Vagina (tissue), 2 donors: Measurements from ENCODE around the gene IGFBP2. TPM values are rescaled to one million over a fixed set of nuclear protein-coding genes. Genes with fewer than 3 reads are reported as not detected.

ENCODE experiments used
- DNase-seq, 2 donors: peaks; one replicate each; pipeline ENCODE4 v3.0.0-alpha.2; 2017; ENCODE audit errors: extremely low spot score in 2 of 2
- H3K27ac ChIP-seq: fragments of 200-600 bp; sonication (generic); one replicate; pipeline ENCODE4 v1.5.1; 2019
- H3K27me3 ChIP-seq: fragments of 200-600 bp; sonication (generic); one replicate; pipeline ENCODE4 v1.5.1; 2019
- H3K36me3 ChIP-seq, 2 donors: fragments of 200-600 bp; sonication (generic); one replicate each; pipeline ENCODE4 v1.5.1; 2017 to 2019
- H3K4me1 ChIP-seq: fragments of 200-600 bp; sonication (generic); one replicate; pipeline ENCODE4 v1.5.1; 2019
- H3K4me3 ChIP-seq, 2 donors: fragments of 200-600 bp; sonication (generic); 1 replicate in 1 of 2; 2 replicates in 1 of 2; pipeline ENCODE4 v1.5.1; 2016 to 2019
- H3K9me3 ChIP-seq: fragments of 200-600 bp; sonication (generic); one replicate; pipeline ENCODE4 v1.5.1; 2019
- CTCF ChIP-seq, 3 experiments: fragments of 450-650 bp in 2 of 3; fragments of 200-600 bp in 1 of 3; sonication (generic) in 1 of 3; IDR thresholded peaks; one replicate each; pipeline ENCODE4 v1.5.1; 2017 to 2019; ENCODE audit warnings: antibody characterized with exemption in 3 of 3, mild to moderate bottlenecking in 2 of 3, moderate library complexity in 2 of 3
- POLR2A ChIP-seq, 2 donors: fragments of 450-650 bp; IDR thresholded peaks; one replicate each; pipeline ENCODE4 v1.6.1; 2017; ENCODE audit warnings: antibody characterized with exemption in 2 of 2, mild to moderate bottlenecking in 2 of 2, moderate library complexity in 2 of 2
- POLR2AphosphoS5 ChIP-seq, 2 donors: sonication (generic); formaldehyde crosslinking; IDR thresholded peaks; one replicate each; pipeline ENCODE4 v1.9.0; 2017; ENCODE audit warnings: antibody characterized with exemption in 2 of 2, mild to moderate bottlenecking in 2 of 2, low read depth in 1 of 2; ENCODE audit not compliant: insufficient read depth in 1 of 2
- intact Hi-C: fragments of 100-400 bp; cut with DNase I; formaldehyde crosslinking; loops from one replicate; pipeline ENCODE4 v1.15.1; 2023
- total RNA-seq: library from RNA; depleted of rRNA; stranded (reverse); fragments of >200 nt; gene quantifications from one replicate; pipeline ENCODE4 v1.2.3, GENCODE V29; 2016

Gene IGFBP2
- total RNA-seq, 1 donor from 2014 or later = 82.7 TPM

GRCh38 chr2:216615298-216616082, 17.7 kb upstream of the IGFBP2 start:
- H3K4me3 ChIP-seq = no peak overlapping the region
- no peaks in the 10 kb centered on the region for H3K27me3 ChIP-seq
- intact Hi-C loops = no loop called here
- no peak for TF ChIP-seq POLR2A (IDR thresholded peaks at IDR 0.05)
- TF ChIP-seq POLR2AphosphoS5 (IDR thresholded peaks at IDR 0.05; ENCODE audit: insufficient read depth in 1 of 2, low read depth in 1 of 2) = no peak
- TF ChIP-seq CTCF (IDR thresholded peaks at IDR 0.05) = no peak
- H3K9me3 ChIP-seq = no peaks in the 10 kb centered on the region
- no peak overlapping the region for H3K27ac ChIP-seq
- DNase-seq = no peak
- peaks cover 2% of the 10 kb centered on the region for H3K4me1 ChIP-seq
- H3K36me3 ChIP-seq = no peaks in the 10 kb centered on the region

GRCh38 chr2:216616083-216616678, 17.0 kb upstream of the IGFBP2 start:
- intact Hi-C loops = no loop called here
- DNase-seq = no peak

GRCh38 chr2:216617159-216617815, 15.9 kb upstream of the IGFBP2 start:
- Histone ChIP-seq H3K4me1 (peaks cover 19% of the 10 kb centered on the region), H3K36me3 (no peaks in the 10 kb centered on the region), H3K4me3 (no peak overlapping the region), H3K9me3 (no peaks in the 10 kb centered on the region), H3K27me3 (no peaks in the 10 kb centered on the region), H3K27ac (no peak overlapping the region)
- intact Hi-C loops = no loop called here
- DNase-seq = no peak
- no peak for TF ChIP-seq POLR2AphosphoS5 (IDR thresholded peaks at IDR 0.05; ENCODE audit: insufficient read depth in 1 of 2, low read depth in 1 of 2)
- TF ChIP-seq CTCF (IDR thresholded peaks at IDR 0.05) = no peak
- no peak for TF ChIP-seq POLR2A (IDR thresholded peaks at IDR 0.05)

More at GRCh38 chr2:216616083-216616678, 17.0 kb upstream of the IGFBP2 start:
- H3K4me1 ChIP-seq = peaks cover 9% of the 10 kb centered on the region
- no peak for TF ChIP-seq POLR2A (IDR thresholded peaks at IDR 0.05)
- TF ChIP-seq CTCF (IDR thresholded peaks at IDR 0.05) = no peak
- no peak for TF ChIP-seq POLR2AphosphoS5 (IDR thresholded peaks at IDR 0.05; ENCODE audit: insufficient read depth in 1 of 2, low read depth in 1 of 2)
- H3K9me3 ChIP-seq = no peaks in the 10 kb centered on the region
- H3K27ac ChIP-seq = no peak overlapping the region
- no peak overlapping the region for H3K4me3 ChIP-seq
- H3K36me3 ChIP-seq = no peaks in the 10 kb centered on the region
- H3K27me3 ChIP-seq = no peaks in the 10 kb centered on the region

- H3K9me3 ChIP-seq = no peaks in the 10 kb centered on the region
- intact Hi-C loops = no loop called here
- H3K27ac ChIP-seq = no peak overlapping the region
- H3K4me1 ChIP-seq = peaks cover 19% of the 10 kb centered on the region
- DNase-seq = no peak
- TF ChIP-seq POLR2AphosphoS5 (IDR thresholded peaks at IDR 0.05; ENCODE audit: insufficient read depth in 1 of 2, low read depth in 1 of 2) = no peak
- no peak overlapping the region for H3K4me3 ChIP-seq
- no peaks in the 10 kb centered on the region for H3K27me3 ChIP-seq
- no peaks in the 10 kb centered on the region for H3K36me3 ChIP-seq
Measured at GRCh38 chr2:216618785-216619184, 14.4 kb upstream of the IGFBP2 start.

- H3K27me3 ChIP-seq = no peaks in the 10 kb centered on the region
- no peak for DNase-seq
- intact Hi-C loops = no loop called here
- no peaks in the 10 kb centered on the region for H3K36me3 ChIP-seq
- TF ChIP-seq POLR2AphosphoS5 (IDR thresholded peaks at IDR 0.05; ENCODE audit: insufficient read depth in 1 of 2, low read depth in 1 of 2) (no peak), CTCF (IDR thresholded peaks at IDR 0.05) (no peak), POLR2A (IDR thresholded peaks at IDR 0.05) (no peak)
- no peak overlapping the region for H3K27ac ChIP-seq
- H3K4me1 ChIP-seq = peaks cover 19% of the 10 kb centered on the region
- no peaks in the 10 kb centered on the region for H3K9me3 ChIP-seq
- no peak overlapping the region for H3K4me3 ChIP-seq
Measured at GRCh38 chr2:216619411-216620393, 13.5 kb upstream of the IGFBP2 start.
